ENCODE measurements around the gene CAMK1D.
A peak's percentile ranks its signal among the peaks of the same experiment; 100 is the strongest.
"Not testable (repeated sequence)": the region's sequence is repeated elsewhere in the genome, so short reads cannot be mapped to it uniquely, and the experiment has no call there.

Gene CAMK1D

GRCh38 chr10:12839941-12840611, 490.7 kb downstream of the CAMK1D start:
- peak; percentile 28 for DNase-seq

- no peak for DNase-seq
Measured at GRCh38 chr10:12841426-12841825, 492.1 kb downstream of the CAMK1D start.

GRCh38 chr10:12841826-12842225, 492.5 kb downstream of the CAMK1D start:
- DNase-seq = no peak

- DNase-seq = no peak
Measured at GRCh38 chr10:12842310-12842709, 493.0 kb downstream of the CAMK1D start.

GRCh38 chr10:12843296-12843945, 494.1 kb downstream of the CAMK1D start:
- DNase-seq = no peak

- peak; percentile 93 for DNase-seq
Measured at GRCh38 chr10:12844811-12845483, 495.6 kb downstream of the CAMK1D start.

GRCh38 chr10:12846718-12847117, 497.4 kb downstream of the CAMK1D start:
- DNase-seq = peak; percentile 40

GRCh38 chr10:12847361-12847975, 498.1 kb downstream of the CAMK1D start:
- no peak for DNase-seq

- no peak for DNase-seq
Measured at GRCh38 chr10:12848439-12849173, 499.3 kb downstream of the CAMK1D start.

- DNase-seq = no peak
Measured at GRCh38 chr10:12849319-12850181, 500.2 kb downstream of the CAMK1D start.

- peak; percentile 71 for DNase-seq
Measured at GRCh38 chr10:12852687-12853086, 503.3 kb downstream of the CAMK1D start.

GRCh38 chr10:12854988-12855387, 505.6 kb downstream of the CAMK1D start:
- no peak for DNase-seq

GRCh38 chr10:12862459-12862858, 513.1 kb downstream of the CAMK1D start:
- no peak for DNase-seq

- not testable (repeated sequence) for DNase-seq
Measured at GRCh38 chr10:12865515-12865914, 516.2 kb downstream of the CAMK1D start.

- no peak for DNase-seq
Measured at GRCh38 chr10:12868229-12868628, 518.9 kb downstream of the CAMK1D start.

GRCh38 chr10:12869427-12869826, 520.1 kb downstream of the CAMK1D start:
- no peak for DNase-seq

GRCh38 chr10:12872577-12872976, 523.2 kb downstream of the CAMK1D start:
- DNase-seq = no peak

GRCh38 chr10:12873172-12873571, 523.8 kb downstream of the CAMK1D start:
- DNase-seq = no peak

GRCh38 chr10:12874501-12874900, 525.2 kb downstream of the CAMK1D start:
- no peak for DNase-seq

GRCh38 chr10:12875100-12875499, 525.8 kb downstream of the CAMK1D start:
- no peak for DNase-seq

GRCh38 chr10:12876266-12876665, 526.9 kb downstream of the CAMK1D start:
- DNase-seq = no peak

- DNase-seq = no peak
Measured at GRCh38 chr10:12877150-12877549, 527.8 kb downstream of the CAMK1D start.

Measured in fibroblast of skin of right biceps (primary cell).